ENCODE measurements around the gene MAN1A2. TPM values are rescaled to one million over a fixed set of nuclear protein-coding genes. Genes with fewer than 3 reads are reported as not detected.
"Not testable (repeated sequence)": the region's sequence is repeated elsewhere in the genome, so short reads cannot be mapped to it uniquely, and the experiment has no call there.

MAN1A2 gene
- total RNA-seq: 10 to 100 TPM; 60.3 to 62.0 TPM
- 10 to 100 TPM; 13.6 to 21.9 (median 21.6) TPM for polyA plus RNA-seq
- total RNA-seq: 93.9 to 205 (median 172) reads per million in 6 experiments

DNA sequence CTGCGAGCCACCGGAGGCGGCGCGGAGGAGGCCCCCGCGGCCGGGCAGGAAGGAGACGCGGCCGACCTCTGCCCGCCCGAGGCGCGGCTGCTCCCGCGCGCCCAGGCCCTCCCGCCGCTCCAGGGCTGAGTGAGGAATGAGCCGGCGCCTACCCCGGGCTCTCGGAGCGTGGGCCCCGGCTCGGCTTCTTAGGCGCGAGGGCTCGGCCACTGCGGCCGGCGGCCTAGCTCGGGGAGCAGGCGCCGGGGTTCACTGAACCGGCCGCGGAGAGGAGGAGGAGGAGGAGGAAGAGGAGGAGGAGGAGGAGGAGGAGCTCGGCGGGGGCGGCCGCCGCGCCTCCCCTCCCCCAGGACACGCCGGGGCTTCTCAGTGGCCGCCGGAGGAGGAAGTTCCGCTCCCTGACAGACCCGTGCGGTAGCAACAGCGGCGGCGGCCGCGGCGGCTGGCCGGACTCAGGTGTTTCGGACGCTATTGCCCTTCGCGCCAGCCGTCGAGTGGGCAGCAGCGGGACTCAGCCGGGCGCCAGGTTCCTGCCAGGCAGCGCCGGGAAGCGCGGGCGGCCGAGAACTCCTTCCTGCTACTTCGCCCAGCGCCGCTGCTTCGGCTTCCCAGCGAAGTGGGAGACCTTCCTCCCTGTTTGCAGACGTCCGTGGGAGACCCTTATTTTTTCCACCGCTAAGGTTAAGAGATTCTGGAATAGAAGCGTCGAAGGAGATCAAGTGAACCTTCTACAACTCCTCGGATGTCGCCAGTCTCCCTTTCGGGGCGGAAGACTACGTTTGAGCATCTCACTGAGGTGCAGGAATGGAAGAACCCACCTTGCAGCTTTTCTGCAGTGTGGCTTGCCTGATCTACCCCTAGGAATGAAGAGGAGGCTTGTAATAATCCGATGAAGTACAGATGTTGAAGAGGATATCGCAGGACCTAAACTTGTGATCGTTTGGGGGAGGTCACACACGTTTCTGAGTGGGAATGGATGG lies at the start of gene MAN1A2:
MAN1A2 (plus strand) TSS at position 404 of the 980 bp plus-strand sequence. CDS start 735 bp downstream, outside the sequence.
- Mint-ChIP-seq H3K9me3 (no peaks in the 10 kb centered on the region), H3K4me1 (peaks cover 40 to 81% (median 66%) of the 10 kb centered on the region in 4 donors), H3K27ac (peak within 1 kb of the TSS; percentile 94 to 99 (median 98)), H3K4me3 (peak within 1 kb of the TSS; percentile 94 to 98 (median 97)), H3K27me3 (no peaks in the 10 kb centered on the region), H3K36me3 (no peaks in the 10 kb centered on the region)
- ATAC-seq (peak; percentile 68 to 74), DNase-seq (peak; percentile 39 to 85 (median 68))
- POLR2A ChIA-PET: interaction anchor here (0.8 to 1.8 kb wide), 13 partner anchors 9 to 307 kb away, joined by 3 to 22 read pairs (median 3); partner anchors contain the start of gene TTF2

DNA sequence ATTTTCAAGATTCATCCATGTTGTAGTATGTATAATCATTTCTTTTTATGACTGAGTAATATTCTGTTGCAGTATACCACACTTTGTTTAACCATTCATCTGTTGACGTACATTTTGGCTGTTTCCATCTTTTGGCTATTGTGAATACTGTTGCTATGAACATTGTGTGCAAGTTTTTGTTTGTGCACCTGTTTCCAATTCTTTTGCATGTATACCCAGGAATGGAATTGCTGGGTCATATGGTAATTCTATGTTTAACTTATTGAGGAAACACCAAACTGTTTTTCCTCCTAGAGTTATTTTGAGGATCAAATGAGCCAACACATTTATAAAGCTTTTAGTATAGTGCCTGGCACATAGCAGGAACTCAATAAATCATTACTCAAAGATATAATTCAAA lies 49.2 kb upstream of the MAN1A2 start:
- ATAC-seq: no peak
- POLR2A ChIA-PET: no interaction called here

GRCh38 chr1:117318426-117318825 lies 48.8 kb upstream of the MAN1A2 start:
- Mint-ChIP-seq H3K27me3 (peaks cover 0 to 16% (median 4%) of the 10 kb centered on the region in 5 donors), H3K9me3 (peaks cover 0 to 5% (median 0%) of the 10 kb centered on the region in 9 donors), H3K4me3 (no peak overlapping the region), H3K4me1 (no peaks in the 10 kb centered on the region), H3K36me3 (no peaks in the 10 kb centered on the region), H3K27ac (no peak overlapping the region)
- POLR2A ChIA-PET: no interaction called here
- ATAC-seq (no peak), DNase-seq (no peak)

More for the DNA sequence above, 49.2 kb upstream of the MAN1A2 start:
- H3K4me1 Mint-ChIP-seq: no peaks in the 10 kb centered on the region
- peaks cover 0 to 13% (median 4%) of the 10 kb centered on the region in 5 donors for H3K27me3 Mint-ChIP-seq
- no peak overlapping the region for H3K4me3 Mint-ChIP-seq
- H3K9me3 Mint-ChIP-seq: peaks cover 0 to 5% (median 0%) of the 10 kb centered on the region in 9 donors
- H3K36me3 Mint-ChIP-seq: no peaks in the 10 kb centered on the region
- no peak for DNase-seq
- H3K27ac Mint-ChIP-seq: no peak overlapping the region

DNA sequence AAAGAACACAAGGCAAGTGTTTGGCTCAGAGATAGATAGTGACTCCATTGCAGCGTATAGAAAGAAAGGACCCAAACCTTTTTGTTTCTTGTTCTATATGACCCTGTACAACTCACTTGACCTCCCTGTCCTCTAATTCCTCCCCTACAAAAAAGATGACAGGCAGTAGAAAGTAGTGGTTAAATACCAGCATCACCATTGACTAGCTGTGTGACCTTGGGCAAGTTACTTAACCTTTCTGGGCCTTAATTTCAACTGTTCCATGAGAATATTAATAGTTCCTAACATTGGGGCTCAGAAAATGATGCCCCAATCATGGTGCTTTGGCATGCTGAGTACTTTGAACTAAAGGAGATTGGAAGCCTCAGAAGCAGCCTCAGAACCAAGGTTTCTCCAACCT lies 46.7 kb upstream of the MAN1A2 start:
- Mint-ChIP-seq H3K36me3 (no peaks in the 10 kb centered on the region), H3K4me1 (no peaks in the 10 kb centered on the region), H3K4me3 (no peak overlapping the region), H3K27ac (no peak overlapping the region), H3K27me3 (peaks cover 5 to 24% (median 9%) of the 10 kb centered on the region in 5 donors), H3K9me3 (peaks cover 0 to 5% (median 0%) of the 10 kb centered on the region in 9 donors)
- DNase-seq (no peak), ATAC-seq (no peak)
- POLR2A ChIA-PET: no interaction called here

DNA sequence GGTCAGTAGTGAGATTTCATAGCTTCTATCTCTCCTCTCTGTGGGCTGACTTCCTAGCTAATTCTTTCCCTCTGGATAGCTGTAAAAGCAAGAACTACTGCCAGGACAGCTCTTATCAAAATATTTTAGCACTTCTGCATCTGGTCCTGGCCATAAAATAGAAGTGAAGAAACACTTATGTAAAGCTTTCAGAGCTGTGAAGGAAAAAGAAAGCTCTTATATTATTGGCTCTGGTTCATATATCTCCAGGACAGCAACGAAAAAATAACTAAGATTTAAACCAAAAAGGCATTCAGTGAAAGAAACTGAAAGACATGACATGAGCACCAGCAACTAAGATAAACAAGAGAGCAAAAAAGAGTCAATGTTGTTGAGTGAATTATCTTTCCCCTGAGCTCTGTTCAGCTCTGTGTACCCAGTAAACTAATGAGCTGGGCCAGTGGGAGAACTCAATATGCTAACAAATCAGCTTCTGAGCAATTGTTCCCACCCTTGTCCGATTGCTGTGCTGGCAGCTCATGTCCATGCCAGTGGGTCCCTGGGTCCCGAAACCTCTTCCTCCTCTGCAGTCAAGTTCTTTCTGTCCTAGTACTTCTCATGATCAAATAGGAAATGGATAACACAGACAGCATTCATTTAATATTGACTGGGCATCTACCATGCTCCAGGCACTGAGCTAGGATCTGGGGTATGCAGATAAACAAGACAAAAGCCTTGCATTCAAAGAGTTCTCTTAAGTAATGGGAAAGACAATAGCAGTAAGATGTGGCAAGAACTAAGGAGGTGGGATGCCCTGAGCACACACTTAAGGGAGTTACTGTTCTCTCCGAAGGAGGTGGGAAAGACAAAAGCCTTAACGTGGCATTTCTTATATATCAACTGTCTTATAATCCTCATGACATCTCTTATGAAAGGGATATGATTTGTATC lies 45.3 kb upstream of the MAN1A2 start:
- no peaks in the 10 kb centered on the region for H3K9me3 Mint-ChIP-seq
- no peak overlapping the region for H3K4me3 Mint-ChIP-seq
- H3K36me3 Mint-ChIP-seq: no peaks in the 10 kb centered on the region
- DNase-seq (no peak), ATAC-seq (no peak)
- peaks cover 6 to 26% (median 11%) of the 10 kb centered on the region in 5 donors for H3K27me3 Mint-ChIP-seq
- POLR2A ChIA-PET: no interaction called here
- peak overlapping the region in 1 of 10 donors; percentile 7 for H3K27ac Mint-ChIP-seq
- H3K4me1 Mint-ChIP-seq: no peaks in the 10 kb centered on the region

DNA sequence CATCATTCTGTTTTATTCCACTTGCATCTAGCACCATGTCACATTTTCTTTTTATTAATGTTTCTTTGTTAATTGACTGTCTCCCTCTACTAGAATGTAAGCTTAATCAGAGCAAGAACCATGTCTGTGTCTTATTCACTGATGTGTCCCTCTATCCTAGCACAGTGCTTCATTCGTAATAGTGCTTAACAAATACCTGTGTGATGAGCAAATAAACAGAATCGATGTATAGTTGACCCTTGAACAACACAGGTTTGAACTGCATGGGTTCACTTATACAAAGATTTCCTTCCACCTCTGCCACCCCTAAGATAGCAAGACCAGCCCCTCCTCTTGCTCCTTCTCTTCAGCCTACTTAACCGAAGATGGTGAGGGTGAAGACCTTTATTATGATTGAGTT lies 42.9 kb upstream of the MAN1A2 start:
- DNase-seq (no peak), ATAC-seq (no peak)
- H3K27me3 Mint-ChIP-seq: peaks cover 4 to 26% (median 11%) of the 10 kb centered on the region in 5 donors
- H3K27ac Mint-ChIP-seq: no peak overlapping the region
- POLR2A ChIA-PET: no interaction called here
- H3K4me1 Mint-ChIP-seq: no peaks in the 10 kb centered on the region
- no peaks in the 10 kb centered on the region for H3K36me3 Mint-ChIP-seq
- H3K9me3 Mint-ChIP-seq: no peaks in the 10 kb centered on the region
- H3K4me3 Mint-ChIP-seq: no peak overlapping the region

GRCh38 chr1:117326035-117326434 lies 41.2 kb upstream of the MAN1A2 start:
- H3K36me3 Mint-ChIP-seq, POLR2A ChIA-PET, H3K9me3 Mint-ChIP-seq, DNase-seq, ATAC-seq, H3K4me3 Mint-ChIP-seq, H3K4me1 Mint-ChIP-seq, H3K27ac Mint-ChIP-seq: not testable (repeated sequence)
- peaks cover 6 to 24% (median 11%) of the 10 kb centered on the region in 5 donors for H3K27me3 Mint-ChIP-seq

- POLR2A ChIA-PET: no interaction called here
- no peak for DNase-seq
- Mint-ChIP-seq H3K9me3 (no peaks in the 10 kb centered on the region), H3K36me3 (no peaks in the 10 kb centered on the region), H3K27ac (no peak overlapping the region), H3K27me3 (peaks cover 8 to 24% (median 11%) of the 10 kb centered on the region in 5 donors), H3K4me3 (no peak overlapping the region), H3K4me1 (peaks cover 0 to 1% (median 0%) of the 10 kb centered on the region in 4 donors)
- no peak for ATAC-seq
Measured at GRCh38 chr1:117327011-117327410, 40.2 kb upstream of the MAN1A2 start.

DNA sequence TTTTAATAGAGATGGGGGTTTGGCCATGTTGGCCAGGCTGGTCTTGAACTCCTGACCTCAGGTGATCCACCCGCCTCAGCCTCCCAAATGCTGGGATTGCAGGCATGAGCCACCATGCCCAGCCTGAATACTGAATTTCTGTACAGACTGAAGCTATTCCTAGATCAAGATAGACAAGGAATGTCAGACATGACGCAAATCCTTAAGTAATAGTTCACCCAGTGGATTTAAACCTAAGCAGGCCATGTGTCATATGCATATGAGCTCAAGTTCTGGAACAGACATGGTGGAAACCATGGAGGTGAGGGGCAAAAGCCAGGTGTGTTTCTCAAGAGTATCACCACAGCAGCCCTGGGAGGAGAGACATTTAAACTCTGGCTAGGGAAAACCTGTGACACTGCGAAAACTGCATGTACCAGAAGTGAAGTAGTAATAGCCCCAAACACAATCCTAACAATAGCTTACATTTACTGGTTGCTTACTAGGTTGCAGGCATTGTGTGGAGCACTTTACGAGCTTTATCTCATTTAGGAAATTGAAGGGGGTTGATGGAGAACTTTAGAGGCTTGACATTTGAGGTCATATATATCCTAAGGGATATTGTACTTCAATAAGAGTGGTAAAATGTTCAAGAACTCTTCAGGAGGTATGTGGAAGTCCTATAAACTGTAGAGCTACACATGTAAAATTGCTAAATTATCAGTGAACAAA lies 31.7 kb upstream of the MAN1A2 start:
- ATAC-seq: no peak
- peak overlapping the region in 1 of 10 donors; percentile 27 for H3K27ac Mint-ChIP-seq

GRCh38 chr1:117336088-117336817 lies 31.0 kb upstream of the MAN1A2 start:
- ATAC-seq (no peak), DNase-seq (no peak)
- Mint-ChIP-seq H3K27me3 (peaks cover 0 to 4% (median 0%) of the 10 kb centered on the region in 5 donors), H3K4me3 (no peak overlapping the region), H3K4me1 (peaks cover 2 to 13% (median 11%) of the 10 kb centered on the region in 4 donors), H3K27ac (no peak overlapping the region), H3K9me3 (peaks cover 0 to 3% (median 0%) of the 10 kb centered on the region in 9 donors), H3K36me3 (peaks cover 0 to 3% (median 0%) of the 10 kb centered on the region in 3 donors)
- POLR2A ChIA-PET: interaction anchor here (1.0 kb wide), 1 partner anchor 31 kb away, joined by 3 read pairs; the partner anchor contains the start of gene MAN1A2

More for the DNA sequence above, 31.7 kb upstream of the MAN1A2 start:
- H3K36me3 Mint-ChIP-seq: peaks cover 0 to 3% (median 0%) of the 10 kb centered on the region in 3 donors
- H3K27me3 Mint-ChIP-seq: peaks cover 0 to 5% (median 0%) of the 10 kb centered on the region in 5 donors
- no peak for DNase-seq
- peaks cover 0 to 3% (median 0%) of the 10 kb centered on the region in 9 donors for H3K9me3 Mint-ChIP-seq
- POLR2A ChIA-PET: interaction anchor here (1.0 kb wide), 1 partner anchor 32 kb away, joined by 3 read pairs; the partner anchor contains the start of gene MAN1A2
- H3K4me1 Mint-ChIP-seq: peaks cover 2 to 10% (median 8%) of the 10 kb centered on the region in 4 donors
- H3K4me3 Mint-ChIP-seq: no peak overlapping the region
